ENCODE results near the gene HOXA3. TPM values are rescaled to one million over a fixed set of nuclear protein-coding genes. Genes with fewer than 3 reads are reported as not detected.

Gene HOXA3
- total RNA-seq, 1 experiment from 2014 or later: not detected

DNA sequence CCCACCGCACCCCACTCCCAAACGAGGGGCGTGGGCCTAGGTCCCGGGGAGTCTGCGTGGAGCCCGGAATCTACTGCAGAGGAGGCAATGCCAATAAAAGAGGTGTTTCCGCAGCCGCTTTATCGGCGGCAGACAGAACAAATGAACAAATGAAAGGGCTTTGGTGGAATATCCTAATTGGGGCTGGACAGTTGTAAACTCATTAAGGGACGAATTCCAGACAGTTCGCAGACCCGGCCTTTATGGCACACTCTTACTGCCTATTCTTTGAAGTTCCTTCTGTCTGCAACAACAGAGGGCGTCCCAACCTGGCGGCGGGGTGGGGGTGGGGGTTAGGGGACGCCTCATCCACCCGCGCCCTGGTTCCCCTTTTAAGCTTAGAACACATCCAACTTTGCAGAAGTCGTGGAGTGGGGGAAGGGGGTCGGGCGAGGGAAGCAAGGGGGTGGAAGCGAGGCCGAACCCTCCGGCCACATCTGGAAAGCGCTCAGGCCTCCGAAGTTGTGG is 8.9 kb upstream of the HOXA3 start:
- Histone ChIP-seq H3K79me1 (ENCODE audit: insufficient read depth, low read depth, low read length, poor library complexity, severe bottlenecking) (no peaks in the 10 kb centered on the region), H3K4ac (ENCODE audit: low read depth, low read length) (no peak overlapping the region), H2BK15ac (ENCODE audit: low read depth, low read length) (no peak overlapping the region), H3K56ac (ENCODE audit: insufficient read length, low read depth, low read length) (no peak overlapping the region), H2AK5ac (ENCODE audit: insufficient read length, low read length) (no peak overlapping the region), H2BK120ac (ENCODE audit: low read depth, low read length, poor library complexity, severe bottlenecking) (no peak overlapping the region), H3K27ac (ENCODE audit: insufficient read length, low read depth, low read length) (no peak overlapping the region), H4K20me1 (ENCODE audit: control insufficient read depth, insufficient read depth, insufficient read length) (no peaks in the 10 kb centered on the region), H3T11ph (ENCODE audit: low read length) (no peak overlapping the region), H3K4me1 (ENCODE audit: insufficient read depth, low read length) (no peaks in the 10 kb centered on the region), H2BK12ac (ENCODE audit: insufficient read length, low read depth, low read length) (no peak overlapping the region), H4K91ac (ENCODE audit: insufficient read length, low read depth, low read length) (no peak overlapping the region), H2BK20ac (ENCODE audit: low read depth, low read length, poor library complexity, severe bottlenecking) (no peak overlapping the region), H4K8ac (replicated peaks; ENCODE audit: insufficient read length, low read depth, low read length) (no peak overlapping the region), H2BK5ac (ENCODE audit: insufficient read length, low read length) (no peak overlapping the region), H4K5ac (ENCODE audit: insufficient read length, low read depth, low read length) (no peak overlapping the region), H3K23ac (ENCODE audit: insufficient read length, low read depth, low read length) (no peak overlapping the region), H3K14ac (ENCODE audit: insufficient read depth, low read length) (no peak overlapping the region), H3K4me2 (ENCODE audit: insufficient read depth, insufficient read length, low read length) (peak overlapping the region; percentile 47), H3K79me2 (ENCODE audit: insufficient read depth, low read length) (no peaks in the 10 kb centered on the region), H3K9me3 (ENCODE audit: control insufficient read depth, low read depth, low read length) (no peaks in the 10 kb centered on the region), H3K9ac (ENCODE audit: extremely low read depth, insufficient read length, low read length) (no peak overlapping the region), H3K23me2 (ENCODE audit: insufficient read length, low read depth, low read length, poor library complexity, severe bottlenecking) (no peaks in the 10 kb centered on the region), H2AFZ (ENCODE audit: low read length) (no peak overlapping the region), H3K27me3 (ENCODE audit: insufficient read depth, low read length) (peaks cover 97% of the 10 kb centered on the region), H3K18ac (ENCODE audit: insufficient read length, low read depth, low read length) (no peak overlapping the region)
- no CpG with 5 or more reads among the region's 27 CpGs for WGBS (ENCODE audit: extremely low coverage, insufficient read length, low lambda C conversion rate)
- TF ChIP-seq, protein P1, sequence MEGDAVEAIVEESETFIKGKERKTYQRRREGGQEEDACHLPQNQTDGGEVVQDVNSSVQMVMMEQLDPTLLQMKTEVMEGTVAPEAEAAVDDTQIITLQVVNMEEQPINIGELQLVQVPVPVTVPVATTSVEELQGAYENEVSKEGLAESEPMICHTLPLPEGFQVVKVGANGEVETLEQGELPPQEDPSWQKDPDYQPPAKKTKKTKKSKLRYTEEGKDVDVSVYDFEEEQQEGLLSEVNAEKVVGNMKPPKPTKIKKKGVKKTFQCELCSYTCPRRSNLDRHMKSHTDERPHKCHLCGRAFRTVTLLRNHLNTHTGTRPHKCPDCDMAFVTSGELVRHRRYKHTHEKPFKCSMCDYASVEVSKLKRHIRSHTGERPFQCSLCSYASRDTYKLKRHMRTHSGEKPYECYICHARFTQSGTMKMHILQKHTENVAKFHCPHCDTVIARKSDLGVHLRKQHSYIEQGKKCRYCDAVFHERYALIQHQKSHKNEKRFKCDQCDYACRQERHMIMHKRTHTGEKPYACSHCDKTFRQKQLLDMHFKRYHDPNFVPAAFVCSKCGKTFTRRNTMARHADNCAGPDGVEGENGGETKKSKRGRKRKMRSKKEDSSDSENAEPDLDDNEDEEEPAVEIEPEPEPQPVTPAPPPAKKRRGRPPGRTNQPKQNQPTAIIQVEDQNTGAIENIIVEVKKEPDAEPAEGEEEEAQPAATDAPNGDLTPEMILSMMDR (conservative IDR thresholded peaks at IDR 0.05): no peak; the same call in 2 of the 3 replicates
- peaks cover 0 to 2% (median 0%) of the 10 kb centered on the region in 3 experiments; a peak in 2 of 7 replicates for H3K36me3 Mint-ChIP-seq (ENCODE audit: insufficient read depth in 1 of 3, low read depth in 3 of 3)
- no peak overlapping the region for H3K27ac Mint-ChIP-seq
- H3K4me3 Mint-ChIP-seq: no peak overlapping the region
- peaks cover 3 to 11% of the 10 kb centered on the region in 2 experiments for H3K4me1 Mint-ChIP-seq
- H3K9me3 Mint-ChIP-seq: peaks cover 13 to 15% of the 10 kb centered on the region in 2 experiments
- H3K27me3 Mint-ChIP-seq (ENCODE audit: low read depth): peaks cover 98% of the 10 kb centered on the region
- DNase-seq: no peak

Measured in H9 (cell line).